H1 (cell line): ENCODE data around the gene NRXN3. TPM values are rescaled to one million over a fixed set of nuclear protein-coding genes. Genes with fewer than 3 reads are reported as not detected.

Experiments
- ASH2L ChIP-seq: fragments of 200-600, 300-600 bp; sonication (generic); IDR thresholded peaks from one replicate; pipeline ENCODE4 v1.7.1; 2017; ENCODE audit warnings: low read length
- CHD7 ChIP-seq: fragments of 300-600 bp; sonication (generic); IDR thresholded peaks from 2 replicates; pipeline ENCODE4 v1.7.1; 2012; ENCODE audit warnings: low read length, moderate library complexity, mild to moderate bottlenecking, inconsistent platforms; ENCODE audit not compliant: insufficient replicate concordance
- CTCF ChIP-seq, 3 experiments: IDR thresholded peaks; 1 replicate in 2 of 3; 2 replicates in 1 of 3; pipeline versions ENCODE4 v1.5.1 to v1.6.1; 2011; ENCODE audit warnings: low read length in 3 of 3, mild to moderate bottlenecking in 3 of 3, inconsistent platforms in 2 of 3, low read depth in 1 of 3, moderate library complexity in 1 of 3; ENCODE audit not compliant: insufficient read depth in 1 of 3; ENCODE audit errors: control extremely low read depth in 1 of 3
- RAD21 ChIP-seq, 2 experiments: IDR thresholded peaks in 1 of 2; conservative IDR thresholded peaks in 1 of 2; 2 replicates each; pipeline ENCODE4 v1.6.1; 2011; ENCODE audit warnings: low read depth in 2 of 2, low read length in 2 of 2, improper control_type of control experiment in 1 of 2, inconsistent platforms in 1 of 2, mild to moderate bottlenecking in 1 of 2, moderate library complexity in 1 of 2
- TEAD4 ChIP-seq: IDR thresholded peaks from 2 replicates; pipeline ENCODE4 v1.6.1; 2012; ENCODE audit warnings: low read depth, low read length, inconsistent platforms, mixed read lengths
- polyA plus RNA-seq, 7 experiments: library from polyadenylated mRNA; depleted of rRNA in 3 of 7; stranded (reverse) in 5 of 7; unstranded in 2 of 7; fragments of >200 nt in 5 of 7; fragments of 200-250 nt in 2 of 7; gene quantifications; 1 replicate in 5 of 7; 2 replicates in 1 of 7; 4 replicates in 1 of 7; pipeline versions ENCODE4 v1.2.1 to v1.2.3, GENCODE V29; 2011 to 2013; ENCODE audit warnings: missing spikeins in 2 of 7, mixed read lengths in 2 of 7
- total RNA-seq: library from RNA; stranded (reverse); fragmentation: NEBNext Ultra II Directional; extraction: Animal tissue kit (Norgen Biotek cat#: 25700); gene quantifications from 2 replicates; pipeline ENCODE4 v1.2.1, GENCODE V29; 2021

Gene NRXN3
- total and polyA plus RNA-seq, 2 of the 8 experiments (the other 6 are each of a cell fraction or from before 2014, with no cell fraction given): 2.6 to 4.1 TPM

GRCh38 chr14:79734656-79735055, 1564.5 kb downstream of the NRXN3 start (continued):
- TF ChIP-seq CTCF (IDR thresholded peaks at IDR 0.05; ENCODE audit: control extremely low read depth in 1 of 3, insufficient read depth in 1 of 3, low read depth in 1 of 3, low read length in 3 of 3) (no peak), ASH2L (no peak), CHD7 (no peak), RAD21 (IDR thresholded peaks at IDR 0.05 in 1 of 2, conservative IDR thresholded peaks at IDR 0.05 in 1 of 2; ENCODE audit: low read depth in 2 of 2, low read length in 2 of 2) (no peak), TEAD4 (no peak)
